ENCODE measurements around the gene PRSS36. TPM values are rescaled to one million over a fixed set of nuclear protein-coding genes. Genes with fewer than 3 reads are reported as not detected.

Gene PRSS36
- total RNA-seq, 1 experiment from 2014 or later = 1.3 TPM

DNA sequence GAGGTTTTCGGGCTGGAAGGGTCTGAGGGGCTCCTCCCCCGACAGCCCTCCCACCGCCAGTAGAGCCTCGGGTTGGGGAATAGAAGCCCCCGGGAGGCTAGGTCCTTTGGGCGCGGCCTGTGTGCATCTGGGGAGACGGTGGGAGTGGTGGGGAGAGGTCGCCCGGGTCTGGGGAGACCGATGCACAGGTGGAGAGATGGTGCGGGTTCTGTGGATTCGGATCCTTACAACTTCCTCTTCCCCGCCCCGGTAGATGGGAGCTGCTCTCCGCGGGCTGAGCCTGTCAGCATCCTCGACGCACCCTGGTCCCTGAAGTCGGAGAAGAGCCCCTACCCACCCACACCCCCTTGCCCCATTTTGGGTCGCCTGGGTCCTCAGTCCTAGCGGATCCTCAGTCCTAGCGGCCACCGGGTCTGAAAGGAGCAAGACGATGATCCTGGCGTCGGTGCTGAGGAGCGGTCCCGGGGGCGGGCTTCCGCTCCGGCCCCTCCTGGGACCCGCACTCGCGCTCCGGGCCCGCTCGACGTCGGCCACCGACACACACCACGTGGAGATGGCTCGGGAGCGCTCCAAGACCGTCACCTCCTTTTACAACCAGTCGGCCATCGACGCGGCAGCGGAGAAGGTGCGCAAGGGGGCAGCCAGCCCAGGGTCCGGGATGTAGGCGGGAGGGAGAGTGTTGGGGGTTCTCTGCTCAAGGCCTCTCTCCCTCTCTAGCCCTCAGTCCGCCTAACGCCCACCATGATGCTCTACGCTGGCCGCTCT, 40.9 kb downstream of the PRSS36 start:
- TF ChIP-seq, protein P1, sequence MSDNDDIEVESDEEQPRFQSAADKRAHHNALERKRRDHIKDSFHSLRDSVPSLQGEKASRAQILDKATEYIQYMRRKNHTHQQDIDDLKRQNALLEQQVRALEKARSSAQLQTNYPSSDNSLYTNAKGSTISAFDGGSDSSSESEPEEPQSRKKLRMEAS (CRISPR knock-in tag; IDR thresholded peaks at IDR 0.05) = peak; percentile 58; the same call in 1 of the 2 replicates
- no peak for TF ChIP-seq GABPB1 (CRISPR knock-in tag; IDR thresholded peaks at IDR 0.05)
- H3K4me3 Mint-ChIP-seq = peak overlapping the region; percentile 74
- ATAC-seq (peak; percentile 9), DNase-seq (ENCODE audit: low spot score) (no peak)
- ChIA-PET CTCF (interaction anchor here (0.6 to 3.0 kb wide), 3 partner anchors 9 to 124 kb away, joined by 3 to 9 read pairs (median 4); partner anchors contain the start of genes HSD3B7 and KAT8), POLR2A (interaction anchor here (1.2 kb wide), 1 partner anchor 9 kb away, joined by 4 read pairs; the partner anchor contains the start of gene KAT8)
- H3K4me1 Mint-ChIP-seq = peaks cover 9% of the 10 kb centered on the region; the same call in 1 of the 2 replicates
- no peak overlapping the region for H3K27ac Mint-ChIP-seq
- peaks cover 30% of the 10 kb centered on the region for H3K36me3 Mint-ChIP-seq
- no peaks in the 10 kb centered on the region for H3K9me3 Mint-ChIP-seq
- H3K27me3 Mint-ChIP-seq (ENCODE audit: low read depth) = no peaks in the 10 kb centered on the region

DNA sequence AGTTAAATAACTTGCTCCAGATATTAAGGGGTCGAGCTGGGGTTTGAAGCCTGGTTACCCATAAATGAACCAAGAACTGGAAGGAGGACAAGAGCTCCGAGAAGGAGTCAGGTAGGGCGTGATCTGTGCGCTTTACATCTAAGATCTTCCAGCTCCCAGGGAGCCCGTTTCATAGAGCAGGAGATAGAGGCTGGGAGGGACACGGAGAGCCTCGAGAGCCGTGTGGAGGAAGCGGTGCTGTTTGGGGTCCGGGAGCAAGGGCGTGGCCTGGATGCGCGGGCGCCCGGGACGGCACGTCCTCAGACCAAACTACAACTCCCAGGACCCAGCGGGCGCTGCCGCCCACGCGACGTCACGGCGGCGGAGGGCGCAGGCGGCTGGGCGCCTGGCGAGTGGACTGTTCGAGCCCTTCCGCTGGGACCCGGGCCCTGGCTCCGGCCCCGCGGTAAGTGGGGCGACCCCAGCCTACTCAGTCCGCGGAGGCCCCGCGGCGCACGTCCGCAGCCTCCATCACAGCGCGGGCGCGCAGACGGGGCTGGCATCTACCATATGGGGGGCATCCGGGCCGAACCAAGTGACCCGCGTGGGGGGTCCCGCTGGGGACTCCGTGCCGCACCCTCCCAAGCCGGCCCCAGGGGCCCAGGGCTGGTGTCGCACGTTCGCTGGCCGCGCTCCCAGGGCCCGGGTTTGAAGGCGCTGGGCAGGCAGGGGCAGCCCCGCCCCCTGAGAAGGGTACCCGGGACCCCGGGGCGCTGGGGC, 41.7 kb downstream of the PRSS36 start, which contains the start of gene BCKDK:
Gene BCKDK, plus strand, starts transcription at position 352 of the 759 bp plus-strand sequence. CDS start 838 bp downstream, outside the sequence.
- Mint-ChIP-seq H3K4me3 (peak within 1 kb of the TSS; percentile 74), H3K9me3 (no peaks in the 10 kb centered on the region), H3K36me3 (peaks cover 30% of the 10 kb centered on the region), H3K27ac (no peak within 1 kb of the TSS), H3K4me1 (peaks cover 9% of the 10 kb centered on the region; the same call in 1 of the 2 replicates), H3K27me3 (ENCODE audit: low read depth) (peaks cover 4% of the 10 kb centered on the region)
- DNase-seq (ENCODE audit: low spot score) (peak; percentile 77), ATAC-seq (peak; percentile 83)
- ChIA-PET CTCF (interaction anchor here (1.1 to 3.0 kb wide), 2 partner anchors 34 to 123 kb away, joined by 5 to 9 read pairs; partner anchors contain the start of gene HSD3B7), POLR2A (no interaction called here)
- TF ChIP-seq, protein P2, sequence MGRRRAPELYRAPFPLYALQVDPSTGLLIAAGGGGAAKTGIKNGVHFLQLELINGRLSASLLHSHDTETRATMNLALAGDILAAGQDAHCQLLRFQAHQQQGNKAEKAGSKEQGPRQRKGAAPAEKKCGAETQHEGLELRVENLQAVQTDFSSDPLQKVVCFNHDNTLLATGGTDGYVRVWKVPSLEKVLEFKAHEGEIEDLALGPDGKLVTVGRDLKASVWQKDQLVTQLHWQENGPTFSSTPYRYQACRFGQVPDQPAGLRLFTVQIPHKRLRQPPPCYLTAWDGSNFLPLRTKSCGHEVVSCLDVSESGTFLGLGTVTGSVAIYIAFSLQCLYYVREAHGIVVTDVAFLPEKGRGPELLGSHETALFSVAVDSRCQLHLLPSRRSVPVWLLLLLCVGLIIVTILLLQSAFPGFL (CRISPR knock-in tag; IDR thresholded peaks at IDR 0.05; ENCODE audit: borderline replicate concordance) = peak; percentile 71; the same call in 1 of the 2 replicates
- TF ChIP-seq GRHL2 (CRISPR knock-in tag; IDR thresholded peaks at IDR 0.05; ENCODE audit: insufficient replicate concordance, severe bottlenecking) = no peak
- TF ChIP-seq, protein P3, sequence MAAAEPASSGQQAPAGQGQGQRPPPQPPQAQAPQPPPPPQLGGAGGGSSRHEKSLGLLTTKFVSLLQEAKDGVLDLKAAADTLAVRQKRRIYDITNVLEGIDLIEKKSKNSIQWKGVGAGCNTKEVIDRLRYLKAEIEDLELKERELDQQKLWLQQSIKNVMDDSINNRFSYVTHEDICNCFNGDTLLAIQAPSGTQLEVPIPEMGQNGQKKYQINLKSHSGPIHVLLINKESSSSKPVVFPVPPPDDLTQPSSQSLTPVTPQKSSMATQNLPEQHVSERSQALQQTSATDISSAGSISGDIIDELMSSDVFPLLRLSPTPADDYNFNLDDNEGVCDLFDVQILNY (CRISPR knock-in tag; IDR thresholded peaks at IDR 0.05) = peak; percentile 40; the same call in 1 of the 2 replicates
- TF ChIP-seq, protein P4, sequence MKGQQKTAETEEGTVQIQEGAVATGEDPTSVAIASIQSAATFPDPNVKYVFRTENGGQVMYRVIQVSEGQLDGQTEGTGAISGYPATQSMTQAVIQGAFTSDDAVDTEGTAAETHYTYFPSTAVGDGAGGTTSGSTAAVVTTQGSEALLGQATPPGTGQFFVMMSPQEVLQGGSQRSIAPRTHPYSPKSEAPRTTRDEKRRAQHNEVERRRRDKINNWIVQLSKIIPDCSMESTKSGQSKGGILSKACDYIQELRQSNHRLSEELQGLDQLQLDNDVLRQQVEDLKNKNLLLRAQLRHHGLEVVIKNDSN (CRISPR knock-in tag; IDR thresholded peaks at IDR 0.05) = peak; percentile 49; the same call in 1 of the 2 replicates
- TF ChIP-seq, protein P5, sequence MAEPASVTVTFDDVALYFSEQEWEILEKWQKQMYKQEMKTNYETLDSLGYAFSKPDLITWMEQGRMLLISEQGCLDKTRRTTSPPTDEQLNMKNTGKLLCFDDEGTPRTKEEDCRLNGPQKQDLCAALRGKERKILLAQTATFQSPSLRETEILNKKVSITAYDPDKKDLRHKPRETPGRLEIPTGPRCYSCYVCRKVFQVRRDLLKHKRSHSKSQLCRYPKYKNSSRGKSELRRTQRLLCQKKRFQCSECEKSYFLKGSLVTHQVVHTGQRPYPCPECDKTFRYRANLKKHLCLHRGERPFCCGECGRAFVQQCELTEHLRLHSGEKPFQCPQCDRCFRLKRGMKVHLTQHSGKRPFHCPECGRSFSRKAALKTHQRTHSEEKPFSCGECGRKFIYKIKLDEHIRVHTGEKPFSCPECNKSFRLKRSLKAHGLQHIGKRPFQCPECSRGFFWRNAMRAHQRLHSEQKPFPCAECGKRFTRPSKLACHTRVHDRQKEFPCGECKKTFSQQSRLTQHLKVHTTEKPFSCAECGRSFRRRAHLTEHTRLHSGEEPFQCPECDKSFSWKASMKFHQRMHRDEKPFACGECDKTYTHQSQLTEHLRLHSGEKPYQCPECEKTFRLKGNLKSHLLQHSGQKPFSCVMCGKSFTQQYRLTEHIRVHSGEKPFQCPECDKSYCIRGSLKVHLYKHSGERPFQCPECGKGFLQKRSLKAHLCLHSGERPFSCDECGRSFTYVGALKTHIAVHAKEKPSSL (CRISPR knock-in tag; conservative IDR thresholded peaks at IDR 0.05) = no peak
- TF ChIP-seq MYBL2 (CRISPR knock-in tag; IDR thresholded peaks at IDR 0.05) = peak; percentile 61; the same call in 1 of the 2 replicates
- TF ChIP-seq ZNF396 (CRISPR knock-in tag; IDR thresholded peaks at IDR 0.05; ENCODE audit: borderline replicate concordance) = no peak
- TF ChIP-seq, protein P6, sequence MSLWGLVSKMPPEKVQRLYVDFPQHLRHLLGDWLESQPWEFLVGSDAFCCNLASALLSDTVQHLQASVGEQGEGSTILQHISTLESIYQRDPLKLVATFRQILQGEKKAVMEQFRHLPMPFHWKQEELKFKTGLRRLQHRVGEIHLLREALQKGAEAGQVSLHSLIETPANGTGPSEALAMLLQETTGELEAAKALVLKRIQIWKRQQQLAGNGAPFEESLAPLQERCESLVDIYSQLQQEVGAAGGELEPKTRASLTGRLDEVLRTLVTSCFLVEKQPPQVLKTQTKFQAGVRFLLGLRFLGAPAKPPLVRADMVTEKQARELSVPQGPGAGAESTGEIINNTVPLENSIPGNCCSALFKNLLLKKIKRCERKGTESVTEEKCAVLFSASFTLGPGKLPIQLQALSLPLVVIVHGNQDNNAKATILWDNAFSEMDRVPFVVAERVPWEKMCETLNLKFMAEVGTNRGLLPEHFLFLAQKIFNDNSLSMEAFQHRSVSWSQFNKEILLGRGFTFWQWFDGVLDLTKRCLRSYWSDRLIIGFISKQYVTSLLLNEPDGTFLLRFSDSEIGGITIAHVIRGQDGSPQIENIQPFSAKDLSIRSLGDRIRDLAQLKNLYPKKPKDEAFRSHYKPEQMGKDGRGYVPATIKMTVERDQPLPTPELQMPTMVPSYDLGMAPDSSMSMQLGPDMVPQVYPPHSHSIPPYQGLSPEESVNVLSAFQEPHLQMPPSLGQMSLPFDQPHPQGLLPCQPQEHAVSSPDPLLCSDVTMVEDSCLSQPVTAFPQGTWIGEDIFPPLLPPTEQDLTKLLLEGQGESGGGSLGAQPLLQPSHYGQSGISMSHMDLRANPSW (CRISPR knock-in tag; conservative IDR thresholded peaks at IDR 0.05; ENCODE audit: low read depth) = no peak
- TF ChIP-seq ZNF219 (CRISPR knock-in tag; IDR thresholded peaks at IDR 0.05; ENCODE audit: borderline replicate concordance) = no peak
- peak; percentile 81; the same call in 1 of the 2 replicates for TF ChIP-seq RELA (CRISPR knock-in tag; IDR thresholded peaks at IDR 0.05; ENCODE audit: borderline replicate concordance)
- TF ChIP-seq SP1 (CRISPR knock-in tag; conservative IDR thresholded peaks at IDR 0.05) = peak; percentile 95
- no peak for TF ChIP-seq IRF2 (CRISPR knock-in tag; IDR thresholded peaks at IDR 0.05; ENCODE audit: borderline replicate concordance, low read depth)
- TF ChIP-seq MXD4 (CRISPR knock-in tag; IDR thresholded peaks at IDR 0.05; ENCODE audit: borderline replicate concordance) = no peak
- TF ChIP-seq FOXJ3 (CRISPR knock-in tag; IDR thresholded peaks at IDR 0.05; ENCODE audit: borderline replicate concordance) = no peak
- TF ChIP-seq, protein P7, sequence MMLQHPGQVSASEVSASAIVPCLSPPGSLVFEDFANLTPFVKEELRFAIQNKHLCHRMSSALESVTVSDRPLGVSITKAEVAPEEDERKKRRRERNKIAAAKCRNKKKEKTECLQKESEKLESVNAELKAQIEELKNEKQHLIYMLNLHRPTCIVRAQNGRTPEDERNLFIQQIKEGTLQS (CRISPR knock-in tag; conservative IDR thresholded peaks at IDR 0.05) = no peak
- peak; percentile 15; the same call in 1 of the 2 replicates for TF ChIP-seq ETV6 (CRISPR knock-in tag; IDR thresholded peaks at IDR 0.05)
- peak; percentile 58 for TF ChIP-seq GABPB1 (CRISPR knock-in tag; IDR thresholded peaks at IDR 0.05)
- peak; percentile 65; the same call in 1 of the 2 replicates for TF ChIP-seq FOXP1 (CRISPR knock-in tag; IDR thresholded peaks at IDR 0.05; ENCODE audit: borderline replicate concordance)
- TF ChIP-seq CREM (CRISPR knock-in tag; IDR thresholded peaks at IDR 0.05) = peak; percentile 76; the same call in 1 of the 2 replicates
- no peak for TF ChIP-seq ZNF671 (CRISPR knock-in tag; IDR thresholded peaks at IDR 0.05)
- no peak for TF ChIP-seq TCF7 (CRISPR knock-in tag; IDR thresholded peaks at IDR 0.05; ENCODE audit: low read depth)
